GM12878 (cell line): ENCODE results near the gene SIK3. TPM values are rescaled to one million over a fixed set of nuclear protein-coding genes. Genes with fewer than 3 reads are reported as not detected.

Experiments
- DPF2 ChIP-seq: fragments of 450-650 bp; IDR thresholded peaks from 2 replicates; pipeline ENCODE4 v1.6.1; 2017; ENCODE audit warnings: mild to moderate bottlenecking
- HDGF ChIP-seq: fragments of 450-650 bp; IDR thresholded peaks from 2 replicates; pipeline ENCODE4 v1.6.1; 2016; ENCODE audit warnings: antibody characterized with exemption
- IKZF1 ChIP-seq: fragments of 450-650 bp; conservative IDR thresholded peaks from 2 replicates; pipeline ENCODE4 v1.6.1; 2017; ENCODE audit warnings: antibody characterized with exemption, mild to moderate bottlenecking
- KDM1A ChIP-seq: fragments of 200-600 bp; sonication (generic); IDR thresholded peaks from 2 replicates; pipeline ENCODE4 v1.6.1; 2016; ENCODE audit warnings: borderline replicate concordance
- MEF2B ChIP-seq: fragments of 450-650 bp; IDR thresholded peaks from 2 replicates; pipeline ENCODE4 v1.6.1; 2018; ENCODE audit warnings: mild to moderate bottlenecking, moderate library complexity; ENCODE audit not compliant: partially characterized antibody, poor library complexity, severe bottlenecking
- MYC ChIP-seq: IDR thresholded peaks from 2 replicates; pipeline ENCODE4 v1.6.1; 2011; ENCODE audit warnings: mild to moderate bottlenecking, low read length, moderate library complexity, inconsistent platforms; ENCODE audit not compliant: insufficient read depth, insufficient replicate concordance, insufficient read length, severe bottlenecking
- NFYA ChIP-seq: IDR thresholded peaks from 2 replicates; pipeline ENCODE4 v1.6.1; 2011; ENCODE audit warnings: low read depth, mild to moderate bottlenecking, low read length, improper control_type of control experiment, borderline replicate concordance
- PAX8 ChIP-seq: fragments of 450-650 bp; IDR thresholded peaks from 2 replicates; pipeline ENCODE4 v1.6.1; 2017; ENCODE audit warnings: mild to moderate bottlenecking, moderate library complexity
- RAD51 ChIP-seq: fragments of 450-650 bp; IDR thresholded peaks from 2 replicates; pipeline ENCODE4 v1.6.1; 2016; ENCODE audit warnings: moderate library complexity, mild to moderate bottlenecking, inconsistent platforms
- RELA ChIP-seq: fragments of 450-650 bp; IDR thresholded peaks from 2 replicates; pipeline ENCODE4 v1.8.0; 2014; ENCODE audit warnings: borderline replicate concordance; ENCODE audit not compliant: partially characterized antibody
- SREBF1 ChIP-seq: IDR thresholded peaks from 2 replicates; pipeline ENCODE4 v1.6.1; 2012; ENCODE audit warnings: mild to moderate bottlenecking, low read length
- SREBF2 ChIP-seq: IDR thresholded peaks from 2 replicates; pipeline ENCODE4 v1.6.1; 2012; ENCODE audit warnings: mild to moderate bottlenecking, low read length
- TCF3 ChIP-seq: IDR thresholded peaks from 2 replicates; pipeline ENCODE4 v1.6.1; 2012; ENCODE audit warnings: low read depth, mild to moderate bottlenecking, low read length, borderline replicate concordance; ENCODE audit not compliant: insufficient read depth
- YBX1 ChIP-seq: fragments of 450-650 bp; IDR thresholded peaks from 2 replicates; pipeline ENCODE4 v1.6.1; 2016; ENCODE audit warnings: antibody characterized with exemption
- ZNF384 ChIP-seq: IDR thresholded peaks from 2 replicates; pipeline ENCODE4 v1.6.1; 2012; ENCODE audit warnings: low read depth, mild to moderate bottlenecking, low read length, improper control_type of control experiment, borderline replicate concordance
- polyA plus RNA-seq, 11 experiments: library from polyadenylated mRNA; depleted of rRNA in 4 of 11; unstranded in 6 of 11; stranded (reverse) in 5 of 11; fragments of >200 nt; fragmentation: Nextera tagmentation in 4 of 11; fragmentation: Illumina TruSeq in 1 of 11; extraction: Ambion mirVana in 4 of 11; extraction: Trizol in 1 of 11; gene quantifications; 1 replicate in 1 of 11; 2 replicates in 10 of 11; pipeline versions ENCODE4 v1.2.1 to v1.2.3, GENCODE V29; 2011 to 2016; ENCODE audit warnings: inconsistent platforms in 2 of 11, missing spikeins in 2 of 11, low read depth in 1 of 11
- total RNA-seq, 4 experiments: library from RNA; depleted of rRNA in 3 of 4; stranded (reverse); fragments of >200 nt in 3 of 4; fragmentation: Illumina TruSeq in 1 of 4; extraction: Trizol in 1 of 4; gene quantifications; 2 replicates each; pipeline versions ENCODE4 v1.2.1 to v1.2.3, GENCODE V29; 2013 to 2021
- TF ChIP-seq, protein P1 (sequence below): fragments of 150-350 bp; IDR thresholded peaks from 2 replicates; pipeline ENCODE4 v1.6.1; 2016; ENCODE audit warnings: low read depth, low read length
- TF ChIP-seq, protein P2 (sequence below): fragments of 450-650 bp; formaldehyde crosslinking; IDR thresholded peaks from 2 replicates; pipeline ENCODE4 v1.5.0; 2022; ENCODE audit warnings: mild to moderate bottlenecking, missing genetic modification characterization
- TF ChIP-seq, protein P3 (sequence below): IDR thresholded peaks from 2 replicates; pipeline ENCODE4 v1.6.1; 2011; ENCODE audit warnings: borderline replicate concordance, low read depth, mild to moderate bottlenecking, moderate library complexity, mixed read lengths, low read length; ENCODE audit not compliant: insufficient read depth; ENCODE audit errors: extremely low read length
- TF ChIP-seq, protein P4 (sequence below): fragments of 450-650 bp; conservative IDR thresholded peaks from 2 replicates; pipeline ENCODE4 v1.6.1; 2017; ENCODE audit warnings: mild to moderate bottlenecking, moderate library complexity

The SIK3 gene
- total and polyA plus RNA-seq, 10 of the 15 experiments (the other 5 are each of a cell fraction or from before 2014, with no cell fraction given): 2.5 to 31.9 (median 11.1) TPM

DNA sequence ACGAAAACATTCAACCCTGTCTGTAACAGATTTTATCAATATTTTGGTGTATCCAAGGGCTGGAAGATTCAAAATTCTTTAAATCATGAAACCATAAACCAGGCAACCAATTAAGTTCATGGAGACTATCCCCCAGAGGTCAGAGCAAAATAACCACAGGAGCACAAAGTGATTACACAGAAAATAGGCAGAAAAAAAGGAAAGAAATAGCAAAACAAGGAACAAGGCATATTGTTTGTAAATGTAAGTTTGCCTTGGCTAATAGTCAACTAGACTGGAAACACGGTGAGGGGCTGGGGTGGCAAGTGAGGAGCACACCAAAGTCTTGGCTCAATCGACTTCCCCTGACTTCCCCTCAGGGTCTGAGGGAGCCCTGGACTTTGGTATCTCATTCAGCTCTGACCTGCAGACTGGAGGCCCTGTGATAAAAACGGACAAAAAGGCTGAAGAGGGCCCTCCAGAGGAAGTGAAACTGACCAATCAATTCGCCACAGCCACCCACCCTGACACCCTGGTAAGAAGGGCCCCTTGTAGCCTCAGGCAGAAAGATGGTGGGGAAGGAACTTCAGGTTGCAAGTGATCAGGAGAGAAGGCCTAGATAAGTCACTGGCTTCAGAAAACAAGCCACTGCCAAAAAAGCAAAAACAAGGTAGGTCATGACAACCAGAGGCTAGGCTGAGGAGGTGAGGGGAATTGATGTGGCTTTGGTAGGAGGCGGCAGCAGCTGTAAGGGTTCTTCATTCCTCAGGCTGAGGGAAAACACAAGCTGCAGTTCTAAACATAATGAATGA lies 1.8 kb downstream of the SIK3 start (continued):
- TF ChIP-seq, protein P1, sequence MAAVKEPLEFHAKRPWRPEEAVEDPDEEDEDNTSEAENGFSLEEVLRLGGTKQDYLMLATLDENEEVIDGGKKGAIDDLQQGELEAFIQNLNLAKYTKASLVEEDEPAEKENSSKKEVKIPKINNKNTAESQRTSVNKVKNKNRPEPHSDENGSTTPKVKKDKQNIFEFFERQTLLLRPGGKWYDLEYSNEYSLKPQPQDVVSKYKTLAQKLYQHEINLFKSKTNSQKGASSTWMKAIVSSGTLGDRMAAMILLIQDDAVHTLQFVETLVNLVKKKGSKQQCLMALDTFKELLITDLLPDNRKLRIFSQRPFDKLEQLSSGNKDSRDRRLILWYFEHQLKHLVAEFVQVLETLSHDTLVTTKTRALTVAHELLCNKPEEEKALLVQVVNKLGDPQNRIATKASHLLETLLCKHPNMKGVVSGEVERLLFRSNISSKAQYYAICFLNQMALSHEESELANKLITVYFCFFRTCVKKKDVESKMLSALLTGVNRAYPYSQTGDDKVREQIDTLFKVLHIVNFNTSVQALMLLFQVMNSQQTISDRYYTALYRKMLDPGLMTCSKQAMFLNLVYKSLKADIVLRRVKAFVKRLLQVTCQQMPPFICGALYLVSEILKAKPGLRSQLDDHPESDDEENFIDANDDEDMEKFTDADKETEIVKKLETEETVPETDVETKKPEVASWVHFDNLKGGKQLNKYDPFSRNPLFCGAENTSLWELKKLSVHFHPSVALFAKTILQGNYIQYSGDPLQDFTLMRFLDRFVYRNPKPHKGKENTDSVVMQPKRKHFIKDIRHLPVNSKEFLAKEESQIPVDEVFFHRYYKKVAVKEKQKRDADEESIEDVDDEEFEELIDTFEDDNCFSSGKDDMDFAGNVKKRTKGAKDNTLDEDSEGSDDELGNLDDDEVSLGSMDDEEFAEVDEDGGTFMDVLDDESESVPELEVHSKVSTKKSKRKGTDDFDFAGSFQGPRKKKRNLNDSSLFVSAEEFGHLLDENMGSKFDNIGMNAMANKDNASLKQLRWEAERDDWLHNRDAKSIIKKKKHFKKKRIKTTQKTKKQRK: no peak
- TF ChIP-seq RAD51 (no peak), SREBF1 (no peak), YBX1 (no peak), MYC (no peak), MEF2B (peak; percentile 48), HDGF (peak; percentile 66; the same call in 1 of the 2 replicates), TCF3 (no peak), PAX8 (no peak), SREBF2 (no peak), NFYA (no peak), DPF2 (peak; percentile 96), IKZF1 (peak; percentile 74), ZNF384 (no peak), RELA (no peak), KDM1A (no peak)
- TF ChIP-seq, protein P2, sequence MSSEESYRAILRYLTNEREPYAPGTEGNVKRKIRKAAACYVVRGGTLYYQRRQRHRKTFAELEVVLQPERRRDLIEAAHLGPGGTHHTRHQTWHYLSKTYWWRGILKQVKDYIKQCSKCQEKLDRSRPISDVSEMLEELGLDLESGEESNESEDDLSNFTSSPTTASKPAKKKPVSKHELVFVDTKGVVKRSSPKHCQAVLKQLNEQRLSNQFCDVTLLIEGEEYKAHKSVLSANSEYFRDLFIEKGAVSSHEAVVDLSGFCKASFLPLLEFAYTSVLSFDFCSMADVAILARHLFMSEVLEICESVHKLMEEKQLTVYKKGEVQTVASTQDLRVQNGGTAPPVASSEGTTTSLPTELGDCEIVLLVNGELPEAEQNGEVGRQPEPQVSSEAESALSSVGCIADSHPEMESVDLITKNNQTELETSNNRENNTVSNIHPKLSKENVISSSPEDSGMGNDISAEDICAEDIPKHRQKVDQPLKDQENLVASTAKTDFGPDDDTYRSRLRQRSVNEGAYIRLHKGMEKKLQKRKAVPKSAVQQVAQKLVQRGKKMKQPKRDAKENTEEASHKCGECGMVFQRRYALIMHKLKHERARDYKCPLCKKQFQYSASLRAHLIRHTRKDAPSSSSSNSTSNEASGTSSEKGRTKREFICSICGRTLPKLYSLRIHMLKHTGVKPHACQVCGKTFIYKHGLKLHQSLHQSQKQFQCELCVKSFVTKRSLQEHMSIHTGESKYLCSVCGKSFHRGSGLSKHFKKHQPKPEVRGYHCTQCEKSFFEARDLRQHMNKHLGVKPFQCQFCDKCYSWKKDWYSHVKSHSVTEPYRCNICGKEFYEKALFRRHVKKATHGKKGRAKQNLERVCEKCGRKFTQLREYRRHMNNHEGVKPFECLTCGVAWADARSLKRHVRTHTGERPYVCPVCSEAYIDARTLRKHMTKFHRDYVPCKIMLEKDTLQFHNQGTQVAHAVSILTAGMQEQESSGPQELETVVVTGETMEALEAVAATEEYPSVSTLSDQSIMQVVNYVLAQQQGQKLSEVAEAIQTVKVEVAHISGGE: no peak
- TF ChIP-seq, protein P3, sequence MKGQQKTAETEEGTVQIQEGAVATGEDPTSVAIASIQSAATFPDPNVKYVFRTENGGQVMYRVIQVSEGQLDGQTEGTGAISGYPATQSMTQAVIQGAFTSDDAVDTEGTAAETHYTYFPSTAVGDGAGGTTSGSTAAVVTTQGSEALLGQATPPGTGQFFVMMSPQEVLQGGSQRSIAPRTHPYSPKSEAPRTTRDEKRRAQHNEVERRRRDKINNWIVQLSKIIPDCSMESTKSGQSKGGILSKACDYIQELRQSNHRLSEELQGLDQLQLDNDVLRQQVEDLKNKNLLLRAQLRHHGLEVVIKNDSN: no peak
- TF ChIP-seq, protein P4, sequence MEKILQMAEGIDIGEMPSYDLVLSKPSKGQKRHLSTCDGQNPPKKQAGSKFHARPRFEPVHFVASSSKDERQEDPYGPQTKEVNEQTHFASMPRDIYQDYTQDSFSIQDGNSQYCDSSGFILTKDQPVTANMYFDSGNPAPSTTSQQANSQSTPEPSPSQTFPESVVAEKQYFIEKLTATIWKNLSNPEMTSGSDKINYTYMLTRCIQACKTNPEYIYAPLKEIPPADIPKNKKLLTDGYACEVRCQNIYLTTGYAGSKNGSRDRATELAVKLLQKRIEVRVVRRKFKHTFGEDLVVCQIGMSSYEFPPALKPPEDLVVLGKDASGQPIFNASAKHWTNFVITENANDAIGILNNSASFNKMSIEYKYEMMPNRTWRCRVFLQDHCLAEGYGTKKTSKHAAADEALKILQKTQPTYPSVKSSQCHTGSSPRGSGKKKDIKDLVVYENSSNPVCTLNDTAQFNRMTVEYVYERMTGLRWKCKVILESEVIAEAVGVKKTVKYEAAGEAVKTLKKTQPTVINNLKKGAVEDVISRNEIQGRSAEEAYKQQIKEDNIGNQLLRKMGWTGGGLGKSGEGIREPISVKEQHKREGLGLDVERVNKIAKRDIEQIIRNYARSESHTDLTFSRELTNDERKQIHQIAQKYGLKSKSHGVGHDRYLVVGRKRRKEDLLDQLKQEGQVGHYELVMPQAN: 0 out of 2 replicates have a peak, but pooled peaks have one; percentile 18
